DOHH2 (cell line): Measurements from ENCODE around the gene NAT10.

ENCODE experiments used
- H3F3A ChIP-seq: fragments of 200-600 bp; sonication (generic), shearing (Covaris generic); 2 replicates; pipeline ENCODE4 v1.6.0; 2016; ENCODE audit warnings: antibody characterized with exemption, mild to moderate bottlenecking; ENCODE audit not compliant: control insufficient read depth, insufficient read depth
- H3K27ac ChIP-seq: fragments of 200-600 bp; sonication (generic); 2 replicates; pipeline ENCODE4 v1.5.1; 2014; ENCODE audit warnings: low read depth, mild to moderate bottlenecking, low read length, moderate library complexity
- H3K27me3 ChIP-seq: fragments of 200-600 bp; sonication (generic); 2 replicates; pipeline ENCODE4 v1.6.1; 2014; ENCODE audit warnings: mild to moderate bottlenecking, low read length, mixed read lengths; ENCODE audit not compliant: control insufficient read depth
- H3K36me3 ChIP-seq: fragments of 200-600 bp; sonication (generic); 2 replicates; pipeline ENCODE4 v1.6.1; 2014; ENCODE audit warnings: mild to moderate bottlenecking, low read length, moderate library complexity, mixed read lengths; ENCODE audit not compliant: control insufficient read depth
- H3K4me1 ChIP-seq: fragments of 200-600 bp; sonication (generic); 2 replicates; pipeline ENCODE4 v1.6.1; 2014; ENCODE audit warnings: mild to moderate bottlenecking, low read length, mixed read lengths; ENCODE audit not compliant: control insufficient read depth
- H3K4me2 ChIP-seq: fragments of 200-600 bp; sonication (generic); 2 replicates; pipeline ENCODE4 v1.6.0; 2014; ENCODE audit warnings: mild to moderate bottlenecking, low read length, moderate library complexity
- H3K4me3 ChIP-seq: fragments of 200-600 bp; sonication (generic); 2 replicates; pipeline ENCODE4 v1.5.1; 2014; ENCODE audit warnings: mild to moderate bottlenecking, low read length, mixed read lengths
- H3K79me2 ChIP-seq: fragments of 200-600 bp; sonication (generic); 2 replicates; pipeline ENCODE4 v1.6.1; 2014; ENCODE audit warnings: mild to moderate bottlenecking, low read length, mixed read lengths; ENCODE audit not compliant: control insufficient read depth
- H3K9me2 ChIP-seq: fragments of 200-600 bp; sonication (generic); replicated peaks from 2 replicates; pipeline ENCODE4 v1.6.1; 2014; ENCODE audit warnings: mild to moderate bottlenecking, low read length, mixed read lengths; ENCODE audit not compliant: control insufficient read depth
- H3K9me3 ChIP-seq: fragments of 200-600 bp; sonication (generic); 2 replicates; pipeline ENCODE4 v1.6.1; 2014; ENCODE audit warnings: antibody characterized with exemption, low read length, mixed read lengths; ENCODE audit not compliant: control insufficient read depth, insufficient read depth
- H4K20me1 ChIP-seq: fragments of 200-600 bp; sonication (generic); 2 replicates; pipeline ENCODE4 v1.6.0; 2014; ENCODE audit warnings: low read depth, mild to moderate bottlenecking, antibody characterized with exemption, low read length, moderate library complexity; ENCODE audit not compliant: control insufficient read depth, insufficient read depth
- EZH2phosphoT487 ChIP-seq: fragments of 200-600 bp; sonication (generic); IDR thresholded peaks from 2 replicates; pipeline ENCODE4 v1.6.1; 2017; ENCODE audit warnings: borderline replicate concordance, mild to moderate bottlenecking, antibody characterized with exemption, low read length, moderate library complexity, mixed read lengths
- TF ChIP-seq, protein P1 (sequence below): fragments of 200-600 bp; sonication (generic); IDR thresholded peaks from one replicate; pipeline ENCODE4 v1.5.1; 2014; ENCODE audit warnings: antibody characterized with exemption, mild to moderate bottlenecking, low read depth, low read length; ENCODE audit not compliant: poor library complexity, severe bottlenecking

Gene NAT10

DNA sequence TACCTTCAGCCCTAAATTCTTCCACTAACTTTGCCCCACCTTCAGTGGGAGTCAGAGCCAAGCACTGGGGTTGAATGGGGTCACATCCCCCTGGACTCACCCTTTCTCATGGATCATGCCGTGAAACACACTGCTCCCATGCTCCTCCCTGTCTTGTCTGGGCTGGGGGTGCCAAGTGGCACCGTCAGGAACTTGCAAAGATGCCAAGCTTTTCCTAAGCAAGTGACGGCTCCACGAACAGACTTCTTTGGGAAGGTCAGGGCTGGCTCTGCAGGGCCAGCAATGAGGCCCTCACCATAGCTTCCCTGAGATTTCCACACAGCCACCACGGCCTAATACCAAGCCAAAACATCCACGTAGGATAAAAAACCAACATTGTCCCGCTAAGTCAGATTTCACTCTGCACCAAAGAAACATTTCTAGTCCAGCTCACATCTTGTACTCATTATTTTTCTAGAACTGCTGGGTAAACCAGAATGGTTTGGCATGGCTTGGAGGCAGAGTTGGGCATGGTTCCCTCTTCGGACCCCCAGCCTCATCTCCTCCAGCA, 76.5 kb downstream of the NAT10 start:
- TF ChIP-seq, protein P1, sequence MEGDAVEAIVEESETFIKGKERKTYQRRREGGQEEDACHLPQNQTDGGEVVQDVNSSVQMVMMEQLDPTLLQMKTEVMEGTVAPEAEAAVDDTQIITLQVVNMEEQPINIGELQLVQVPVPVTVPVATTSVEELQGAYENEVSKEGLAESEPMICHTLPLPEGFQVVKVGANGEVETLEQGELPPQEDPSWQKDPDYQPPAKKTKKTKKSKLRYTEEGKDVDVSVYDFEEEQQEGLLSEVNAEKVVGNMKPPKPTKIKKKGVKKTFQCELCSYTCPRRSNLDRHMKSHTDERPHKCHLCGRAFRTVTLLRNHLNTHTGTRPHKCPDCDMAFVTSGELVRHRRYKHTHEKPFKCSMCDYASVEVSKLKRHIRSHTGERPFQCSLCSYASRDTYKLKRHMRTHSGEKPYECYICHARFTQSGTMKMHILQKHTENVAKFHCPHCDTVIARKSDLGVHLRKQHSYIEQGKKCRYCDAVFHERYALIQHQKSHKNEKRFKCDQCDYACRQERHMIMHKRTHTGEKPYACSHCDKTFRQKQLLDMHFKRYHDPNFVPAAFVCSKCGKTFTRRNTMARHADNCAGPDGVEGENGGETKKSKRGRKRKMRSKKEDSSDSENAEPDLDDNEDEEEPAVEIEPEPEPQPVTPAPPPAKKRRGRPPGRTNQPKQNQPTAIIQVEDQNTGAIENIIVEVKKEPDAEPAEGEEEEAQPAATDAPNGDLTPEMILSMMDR, result no peak
- no peak for TF ChIP-seq EZH2phosphoT487
- H4K20me1 ChIP-seq, result no peaks in the 10 kb centered on the region
- H3K27me3 ChIP-seq, result peaks cover 5% of the 10 kb centered on the region
- H3F3A ChIP-seq, result no peaks in the 10 kb centered on the region
- H3K79me2 ChIP-seq, result no peaks in the 10 kb centered on the region
- no peaks in the 10 kb centered on the region for H3K9me3 ChIP-seq
- H3K27ac ChIP-seq, result no peak overlapping the region
- no peak overlapping the region for H3K4me2 ChIP-seq
- H3K36me3 ChIP-seq, result no peaks in the 10 kb centered on the region
- no peaks in the 10 kb centered on the region for H3K9me2 ChIP-seq
- H3K4me1 ChIP-seq, result no peaks in the 10 kb centered on the region
- H3K4me3 ChIP-seq, result no peak overlapping the region

DNA sequence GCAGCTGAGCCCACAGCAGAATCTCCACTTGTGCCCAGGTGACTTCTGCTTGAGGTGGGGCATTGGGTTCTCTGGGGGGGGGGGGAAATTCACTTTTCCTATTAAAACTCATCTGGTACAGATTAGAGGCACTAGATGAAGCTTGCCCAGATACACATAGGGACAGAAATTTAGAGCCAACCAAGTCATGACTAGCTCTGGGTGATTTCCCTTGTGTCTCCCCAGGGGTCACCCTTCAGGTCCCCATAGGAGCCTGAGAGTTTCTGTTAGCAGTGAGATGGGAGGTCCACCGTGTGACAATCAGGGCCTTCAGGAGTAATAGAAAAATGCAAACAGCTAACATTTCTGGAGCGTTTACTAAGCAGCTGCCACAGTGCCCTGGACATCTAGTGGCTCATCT, 77.0 kb downstream of the NAT10 start:
- no peaks in the 10 kb centered on the region for H3K9me3 ChIP-seq
- H3F3A ChIP-seq, result no peaks in the 10 kb centered on the region
- no peaks in the 10 kb centered on the region for H3K4me1 ChIP-seq
- no peak for TF ChIP-seq EZH2phosphoT487
- TF ChIP-seq, protein P1, result no peak
- H3K4me2 ChIP-seq, result no peak overlapping the region
- no peaks in the 10 kb centered on the region for H3K36me3 ChIP-seq
- H3K9me2 ChIP-seq, result no peaks in the 10 kb centered on the region
- H3K27ac ChIP-seq, result no peak overlapping the region
- no peaks in the 10 kb centered on the region for H3K27me3 ChIP-seq
- H3K79me2 ChIP-seq, result no peaks in the 10 kb centered on the region
- H4K20me1 ChIP-seq, result no peaks in the 10 kb centered on the region
- H3K4me3 ChIP-seq, result no peak overlapping the region

DNA sequence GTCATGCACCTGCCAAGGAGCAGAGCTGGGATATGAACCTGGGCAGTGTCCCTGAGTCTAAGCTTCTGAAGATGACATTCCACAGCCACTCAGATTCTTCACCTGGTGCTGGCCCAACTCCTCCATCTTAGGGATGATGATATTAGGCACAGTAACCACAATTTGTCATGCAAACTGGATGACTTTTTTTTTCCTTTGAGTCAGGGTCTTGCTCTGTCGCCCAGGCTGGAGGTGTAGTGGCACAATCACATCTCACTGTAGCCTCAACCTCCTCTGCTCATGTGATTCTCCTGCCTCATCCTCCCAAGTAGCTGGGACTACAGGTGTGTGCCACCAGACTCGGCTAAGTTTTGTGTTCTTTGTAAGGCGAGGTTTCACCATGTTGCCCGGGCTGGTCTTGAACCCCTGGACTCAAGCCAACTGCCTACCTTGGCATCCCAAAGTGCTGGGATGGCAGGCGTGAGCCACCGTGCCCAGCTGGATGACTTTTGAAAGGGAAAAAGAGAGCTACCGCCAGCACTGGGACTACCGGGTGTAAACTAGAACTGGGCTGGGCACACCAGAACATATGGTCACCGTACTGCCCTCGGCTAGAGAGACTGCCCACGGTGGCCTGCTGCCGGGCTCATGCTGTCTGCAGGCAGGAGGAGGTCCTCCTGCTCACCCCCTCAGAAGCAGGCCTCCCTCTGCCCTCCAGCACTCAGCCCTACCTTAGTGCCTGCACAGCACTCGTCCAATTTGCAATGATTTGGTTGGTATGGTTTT, 77.7 kb downstream of the NAT10 start:
- Histone ChIP-seq H3K9me2 (no peaks in the 10 kb centered on the region), H3K79me2 (no peaks in the 10 kb centered on the region), H3K9me3 (no peaks in the 10 kb centered on the region), H3K4me2 (no peak overlapping the region), H3F3A (no peaks in the 10 kb centered on the region), H3K4me3 (no peak overlapping the region), H3K27ac (no peak overlapping the region), H3K4me1 (no peaks in the 10 kb centered on the region), H4K20me1 (no peaks in the 10 kb centered on the region), H3K27me3 (no peaks in the 10 kb centered on the region), H3K36me3 (no peaks in the 10 kb centered on the region)
- TF ChIP-seq, protein P1, result no peak
- no peak for TF ChIP-seq EZH2phosphoT487
